Liver (tissue), 9 donors: ENCODE results near the gene GABRR3. TPM values are rescaled to one million over a fixed set of nuclear protein-coding genes. Genes with fewer than 3 reads are reported as not detected.

Source experiments
- DNase-seq: peaks from one replicate; pipeline ENCODE4 v3.0.0-alpha.2; 2017; ENCODE audit warnings: low spot score
- H3K27ac ChIP-seq, 2 donors: one replicate each; pipeline ENCODE4 v1.7.0; 2013; ENCODE audit warnings: inconsistent platforms in 2 of 2, low read length in 2 of 2, control low read depth in 1 of 2, low read depth in 1 of 2, mild to moderate bottlenecking in 1 of 2
- H3K27me3 ChIP-seq, 4 donors: one replicate each; pipeline versions ENCODE4 v1.6.1 to v1.7.0; 2013; ENCODE audit warnings: low read length in 3 of 4, inconsistent platforms in 1 of 4, mild to moderate bottlenecking in 1 of 4, moderate library complexity in 1 of 4; ENCODE audit not compliant: control insufficient read depth in 4 of 4, insufficient read depth in 4 of 4
- H3K36me3 ChIP-seq, 4 donors: one replicate each; pipeline versions ENCODE4 v1.6.1 to v1.7.0; 2013; ENCODE audit warnings: low read length in 3 of 4, mild to moderate bottlenecking in 3 of 4, low read depth in 1 of 4, moderate library complexity in 1 of 4; ENCODE audit not compliant: control insufficient read depth in 4 of 4, insufficient read depth in 3 of 4
- H3K4me1 ChIP-seq, 4 donors: one replicate each; pipeline versions ENCODE4 v1.6.1 to v1.7.0; 2013; ENCODE audit warnings: low read length in 3 of 4, mild to moderate bottlenecking in 3 of 4, moderate library complexity in 1 of 4; ENCODE audit not compliant: control insufficient read depth in 4 of 4, insufficient read depth in 4 of 4
- H3K4me3 ChIP-seq, 3 donors: one replicate each; pipeline versions ENCODE4 v1.6.1 to v1.7.0; 2013; ENCODE audit warnings: low read length in 3 of 3, control low read depth in 1 of 3, low read depth in 1 of 3, mild to moderate bottlenecking in 1 of 3
- H3K9ac ChIP-seq, 2 donors: one replicate each; pipeline ENCODE4 v1.7.0; 2013; ENCODE audit warnings: low read length in 2 of 2, mild to moderate bottlenecking in 2 of 2, moderate library complexity in 2 of 2, control low read depth in 1 of 2, low read depth in 1 of 2
- H3K9me3 ChIP-seq, 4 donors: one replicate each; pipeline versions ENCODE4 v1.6.1 to v1.7.0; 2013; ENCODE audit warnings: low read length in 3 of 4; ENCODE audit not compliant: control insufficient read depth in 4 of 4
- ATF3 ChIP-seq: IDR thresholded peaks from 2 replicates; pipeline ENCODE4 v1.6.1; 2016; ENCODE audit warnings: antibody characterized with exemption
- CTCF ChIP-seq: fragments of 150-350 bp; IDR thresholded peaks from 2 replicates; pipeline ENCODE4 v1.5.1; 2017; ENCODE audit warnings: improper control_type of control experiment, low read depth, low read length; ENCODE audit not compliant: missing input control
- EGR1 ChIP-seq, 2 donors: IDR thresholded peaks; 2 replicates each; pipeline ENCODE4 v1.6.1; 2016 to 2018; ENCODE audit warnings: antibody characterized with exemption in 2 of 2, low read depth in 2 of 2
- FOXA1 ChIP-seq: IDR thresholded peaks from 2 replicates; pipeline ENCODE4 v1.6.1; 2016; ENCODE audit warnings: antibody characterized with exemption
- FOXA2 ChIP-seq: IDR thresholded peaks from 2 replicates; pipeline ENCODE4 v1.6.1; 2016; ENCODE audit warnings: antibody characterized with exemption
- GABPA ChIP-seq, 2 donors: IDR thresholded peaks in 1 of 2; conservative IDR thresholded peaks in 1 of 2; 2 replicates each; pipeline ENCODE4 v1.6.1; 2016; ENCODE audit warnings: antibody characterized with exemption in 2 of 2, mild to moderate bottlenecking in 1 of 2, moderate library complexity in 1 of 2
- HNF4A ChIP-seq, 2 donors: conservative IDR thresholded peaks; 2 replicates each; pipeline ENCODE4 v1.6.1; 2016; ENCODE audit warnings: antibody characterized with exemption in 2 of 2, mild to moderate bottlenecking in 2 of 2
- HNF4G ChIP-seq: IDR thresholded peaks from 2 replicates; pipeline ENCODE4 v1.6.1; 2016; ENCODE audit warnings: antibody characterized with exemption
- JUND ChIP-seq, 2 donors: IDR thresholded peaks; 2 replicates each; pipeline ENCODE4 v1.6.1; 2016; ENCODE audit warnings: antibody characterized with exemption in 2 of 2
- MAX ChIP-seq: IDR thresholded peaks from 2 replicates; pipeline ENCODE4 v1.6.1; 2016; ENCODE audit warnings: antibody characterized with exemption
- NR2F2 ChIP-seq: IDR thresholded peaks from 2 replicates; pipeline ENCODE4 v1.6.1; 2016; ENCODE audit warnings: antibody characterized with exemption
- RAD21 ChIP-seq, 2 donors: IDR thresholded peaks; 2 replicates each; pipeline ENCODE4 v1.6.1; 2016; ENCODE audit warnings: antibody characterized with exemption in 2 of 2, mild to moderate bottlenecking in 2 of 2
- REST ChIP-seq: IDR thresholded peaks from 2 replicates; pipeline ENCODE4 v1.6.1; 2016; ENCODE audit warnings: antibody characterized with exemption, mild to moderate bottlenecking
- RXRA ChIP-seq, 2 donors: IDR thresholded peaks; 2 replicates each; pipeline ENCODE4 v1.6.1; 2017 to 2018; ENCODE audit warnings: antibody characterized with exemption in 2 of 2, mild to moderate bottlenecking in 1 of 2
- SP1 ChIP-seq: IDR thresholded peaks from 2 replicates; pipeline ENCODE4 v1.6.1; 2018; ENCODE audit warnings: antibody characterized with exemption, mild to moderate bottlenecking
- TAF1 ChIP-seq: conservative IDR thresholded peaks from 2 replicates; pipeline ENCODE4 v1.6.1; 2016; ENCODE audit warnings: antibody characterized with exemption, mild to moderate bottlenecking
- YY1 ChIP-seq: IDR thresholded peaks from 2 replicates; pipeline ENCODE4 v1.6.1; 2016; ENCODE audit warnings: antibody characterized with exemption, mild to moderate bottlenecking
- ZBTB33 ChIP-seq: IDR thresholded peaks from 2 replicates; pipeline ENCODE4 v1.6.1; 2016; ENCODE audit warnings: antibody characterized with exemption
- WGBS: extraction: QIAGEN DNeasy Blood & Tissue Kit; methylation state at CpG from one replicate; pipeline ENCODE4 v1.1.7; 2013; 5-methylcytosine and 5-hydroxymethylcytosine counted together
- polyA plus RNA-seq, 2 donors: library from polyadenylated mRNA; stranded (reverse) in 1 of 2; unstranded in 1 of 2; fragments of 200-250 nt in 1 of 2; fragments of >200 nt in 1 of 2; fragmentation: Nextera tagmentation in 1 of 2; extraction: Ambion mirVana in 1 of 2; gene quantifications; one replicate each; pipeline versions ENCODE4 v1.2.1 to v1.2.3, GENCODE V29; 2013 to 2015
- total RNA-seq, 2 donors: library from RNA; depleted of rRNA; stranded (reverse); fragments of >200 nt; gene quantifications; one replicate each; pipeline ENCODE4 v1.2.3, GENCODE V29; 2014
- donor health status: healthy.
- donor health status: healthy.
- donor health status: healthy.
- donor health status: healthy.
- donor health status: healthy.

GABRR3 gene
- total and polyA plus RNA-seq, 4 donors: not detected

GRCh38 chr3:98038876-98039275 lies 3.8 kb upstream of the GABRR3 start:
- TF ChIP-seq FOXA2 (no peak), YY1 (no peak), HNF4A (conservative IDR thresholded peaks at IDR 0.05) (no peak), NR2F2 (no peak), MAX (no peak), ATF3 (no peak), TAF1 (no peak), FOXA1 (no peak)
- Histone ChIP-seq H3K4me1 (peaks cover 0 to 6% (median 2%) of the 10 kb centered on the region in 4 donors), H3K4me3 (no peak overlapping the region), H3K9me3 (no peaks in the 10 kb centered on the region), H3K36me3 (no peaks in the 10 kb centered on the region), H3K9ac (no peak overlapping the region), H3K27me3 (peaks cover 0 to 14% (median 3%) of the 10 kb centered on the region in 4 donors), H3K27ac (no peak overlapping the region)
- WGBS: 68% methylated on average over 3 of the region's 3 CpGs
- no peak for DNase-seq

- Histone ChIP-seq H3K27me3 (peaks cover 0 to 14% (median 3%) of the 10 kb centered on the region in 4 donors), H3K4me3 (no peak overlapping the region), H3K9me3 (no peaks in the 10 kb centered on the region), H3K4me1 (peaks cover 0 to 6% (median 2%) of the 10 kb centered on the region in 4 donors), H3K9ac (no peak overlapping the region), H3K36me3 (no peaks in the 10 kb centered on the region), H3K27ac (no peak overlapping the region)
- WGBS: 57% methylated on average over 3 of the region's 3 CpGs
- no peak for TF ChIP-seq JUND (IDR thresholded peaks at IDR 0.05)
- no peak for TF ChIP-seq MAX
- no peak for TF ChIP-seq GABPA (IDR thresholded peaks at IDR 0.05 in 1 of 2, conservative IDR thresholded peaks at IDR 0.05 in 1 of 2)
- TF ChIP-seq FOXA1: no peak
- TF ChIP-seq HNF4G: no peak
- no peak for TF ChIP-seq SP1
- TF ChIP-seq RAD21 (IDR thresholded peaks at IDR 0.05): no peak
- no peak for TF ChIP-seq EGR1 (IDR thresholded peaks at IDR 0.05; ENCODE audit: low read depth in 2 of 2)
- no peak for TF ChIP-seq YY1
- TF ChIP-seq REST: no peak
- no peak for TF ChIP-seq TAF1
- no peak for TF ChIP-seq HNF4A (conservative IDR thresholded peaks at IDR 0.05)
- TF ChIP-seq RXRA (IDR thresholded peaks at IDR 0.05): no peak
- no peak for TF ChIP-seq ATF3
- no peak for TF ChIP-seq FOXA2
- no peak for TF ChIP-seq NR2F2
- no peak for TF ChIP-seq ZBTB33
- no peak for TF ChIP-seq CTCF
- no peak for DNase-seq
Measured at GRCh38 chr3:98038286-98038685, 3.2 kb upstream of the GABRR3 start.
